Left renal cortex interstitium (tissue), 4 donors: ENCODE measurements around the gene ADGRL3. TPM values are rescaled to one million over a fixed set of nuclear protein-coding genes. Genes with fewer than 3 reads are reported as not detected.

Source experiments
- DNase-seq, 4 donors: peaks; one replicate each; pipeline ENCODE4 v3.0.0-alpha.2; 2013; ENCODE audit warnings: low read depth in 4 of 4, low spot score in 2 of 4, missing footprints in 1 of 4
- polyA plus RNA-seq, 4 donors: library from polyadenylated mRNA; unstranded; fragments of 120-200 nt; gene quantifications; one replicate each; pipeline ENCODE4 v1.2.1, GENCODE V29; 2013; ENCODE audit not compliant: insufficient read length in 4 of 4

The ADGRL3 gene
- polyA plus RNA-seq, 4 donors: 23.7 to 27.9 (median 24.9) TPM

- DNase-seq: no peak
These were observed 823.5 kb downstream of the ADGRL3 start for GRCh38 chr4:62023633-62024032.

- no peak for DNase-seq
These were observed 828.6 kb downstream of the ADGRL3 start for GRCh38 chr4:62028745-62029144.

GRCh38 chr4:62030958-62031357 lies 830.8 kb downstream of the ADGRL3 start:
- no peak for DNase-seq

- no peak for DNase-seq
These were observed 837.4 kb downstream of the ADGRL3 start for GRCh38 chr4:62037571-62037970.

- no peak for DNase-seq
These were observed 851.2 kb downstream of the ADGRL3 start for GRCh38 chr4:62051332-62051731.

GRCh38 chr4:62053974-62054373 lies 853.8 kb downstream of the ADGRL3 start:
- DNase-seq: no peak

GRCh38 chr4:62057031-62057430 lies 856.9 kb downstream of the ADGRL3 start:
- no peak for DNase-seq

- no peak for DNase-seq
These were observed 858.4 kb downstream of the ADGRL3 start for GRCh38 chr4:62058571-62058970.

GRCh38 chr4:62070291-62070852 lies 870.2 kb downstream of the ADGRL3 start:
- DNase-seq: no peak

GRCh38 chr4:62075089-62075488 lies 875.0 kb downstream of the ADGRL3 start:
- no peak for DNase-seq

GRCh38 chr4:62075521-62075920 lies 875.4 kb downstream of the ADGRL3 start:
- no peak for DNase-seq

GRCh38 chr4:62077406-62077805 lies 877.3 kb downstream of the ADGRL3 start:
- no peak for DNase-seq

GRCh38 chr4:62080431-62080830 lies 880.3 kb downstream of the ADGRL3 start:
- no peak for DNase-seq

GRCh38 chr4:62087706-62088105 lies 887.6 kb downstream of the ADGRL3 start:
- no peak for DNase-seq

- DNase-seq: no peak
These were observed 893.6 kb downstream of the ADGRL3 start for GRCh38 chr4:62093735-62094134.

GRCh38 chr4:62096881-62097280 lies 896.8 kb downstream of the ADGRL3 start:
- no peak for DNase-seq

- DNase-seq: no peak
These were observed 915.1 kb downstream of the ADGRL3 start for GRCh38 chr4:62115216-62115615.

GRCh38 chr4:62117886-62118285 lies 917.8 kb downstream of the ADGRL3 start:
- no peak for DNase-seq

GRCh38 chr4:62118558-62118957 lies 918.4 kb downstream of the ADGRL3 start:
- no peak for DNase-seq

- DNase-seq: no peak
These were observed 919.1 kb downstream of the ADGRL3 start for GRCh38 chr4:62119195-62119594.

- DNase-seq: no peak
These were observed 926.1 kb downstream of the ADGRL3 start for GRCh38 chr4:62126064-62126732.
